ENCODE data around the gene EDEM3. TPM values are rescaled to one million over a fixed set of nuclear protein-coding genes. Genes with fewer than 3 reads are reported as not detected.

The EDEM3 gene
- total and polyA plus RNA-seq, 2 donors (not counting 1 experiment from before 2014, with no cell fraction given) = 40.2 to 47.9 TPM

- Histone ChIP-seq H3K79me2 (ENCODE audit: control insufficient read depth, insufficient read depth, low read length) (no peaks in the 10 kb centered on the region), H2AFZ (ENCODE audit: low read length) (no peak overlapping the region), H4K20me1 (ENCODE audit: control insufficient read depth, extremely low read depth, insufficient read depth, low read length) (no peaks in the 10 kb centered on the region), H3K9me3 (ENCODE audit: control insufficient read depth, insufficient read depth, low read depth, low read length) (no peaks in the 10 kb centered on the region), H3K27me3 (ENCODE audit: control insufficient read depth, insufficient read depth, low read length) (no peaks in the 10 kb centered on the region), H3K27ac (ENCODE audit: insufficient read depth, low read length) (no peak overlapping the region), H3K4me2 (ENCODE audit: extremely low read depth, insufficient read depth, low read length) (no peak overlapping the region), H3K9ac (ENCODE audit: insufficient read depth, low read length) (no peak overlapping the region), H3K4me1 (ENCODE audit: control insufficient read depth, extremely low read depth, insufficient read depth, low read length) (peaks cover 4% of the 10 kb centered on the region), H3K36me3 (ENCODE audit: control insufficient read depth, insufficient read depth, low read length) (no peaks in the 10 kb centered on the region), H3K4me3 (replicated peaks in 1 of 4; ENCODE audit: control extremely low read depth in 1 of 4, insufficient read depth in 1 of 4, low read depth in 3 of 4, low read length in 4 of 4) (no peak overlapping the region)
- no peak for DNase-seq (ENCODE audit: low read depth in 2 of 2)
- no peak for TF ChIP-seq EZH2 (IDR thresholded peaks at IDR 0.05; ENCODE audit: low read length, missing control alignments)
- TF ChIP-seq, protein P1, sequence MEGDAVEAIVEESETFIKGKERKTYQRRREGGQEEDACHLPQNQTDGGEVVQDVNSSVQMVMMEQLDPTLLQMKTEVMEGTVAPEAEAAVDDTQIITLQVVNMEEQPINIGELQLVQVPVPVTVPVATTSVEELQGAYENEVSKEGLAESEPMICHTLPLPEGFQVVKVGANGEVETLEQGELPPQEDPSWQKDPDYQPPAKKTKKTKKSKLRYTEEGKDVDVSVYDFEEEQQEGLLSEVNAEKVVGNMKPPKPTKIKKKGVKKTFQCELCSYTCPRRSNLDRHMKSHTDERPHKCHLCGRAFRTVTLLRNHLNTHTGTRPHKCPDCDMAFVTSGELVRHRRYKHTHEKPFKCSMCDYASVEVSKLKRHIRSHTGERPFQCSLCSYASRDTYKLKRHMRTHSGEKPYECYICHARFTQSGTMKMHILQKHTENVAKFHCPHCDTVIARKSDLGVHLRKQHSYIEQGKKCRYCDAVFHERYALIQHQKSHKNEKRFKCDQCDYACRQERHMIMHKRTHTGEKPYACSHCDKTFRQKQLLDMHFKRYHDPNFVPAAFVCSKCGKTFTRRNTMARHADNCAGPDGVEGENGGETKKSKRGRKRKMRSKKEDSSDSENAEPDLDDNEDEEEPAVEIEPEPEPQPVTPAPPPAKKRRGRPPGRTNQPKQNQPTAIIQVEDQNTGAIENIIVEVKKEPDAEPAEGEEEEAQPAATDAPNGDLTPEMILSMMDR (conservative IDR thresholded peaks at IDR 0.05 in 1 of 2, IDR thresholded peaks at IDR 0.05 in 1 of 2; ENCODE audit: low read depth in 1 of 2, low read length in 2 of 2) = no peak
Observed at GRCh38 chr1:184660462-184661191, 94.0 kb downstream of the EDEM3 start.

GRCh38 chr1:184658055-184658454 is 96.6 kb downstream of the EDEM3 start:
- no peaks in the 10 kb centered on the region for H3K4me1 ChIP-seq (ENCODE audit: control insufficient read depth, extremely low read depth, insufficient read depth, low read length)
- no peak overlapping the region for H3K9ac ChIP-seq (ENCODE audit: insufficient read depth, low read length)
- H2AFZ ChIP-seq (ENCODE audit: low read length) = no peak overlapping the region
- no peaks in the 10 kb centered on the region for H3K79me2 ChIP-seq (ENCODE audit: control insufficient read depth, insufficient read depth, low read length)
- TF ChIP-seq, protein P1 (conservative IDR thresholded peaks at IDR 0.05 in 1 of 2, IDR thresholded peaks at IDR 0.05 in 1 of 2; ENCODE audit: low read depth in 1 of 2, low read length in 2 of 2) = no peak
- TF ChIP-seq EZH2 (IDR thresholded peaks at IDR 0.05; ENCODE audit: low read length, missing control alignments) = no peak
- H4K20me1 ChIP-seq (ENCODE audit: control insufficient read depth, extremely low read depth, insufficient read depth, low read length) = no peaks in the 10 kb centered on the region
- H3K36me3 ChIP-seq (ENCODE audit: control insufficient read depth, insufficient read depth, low read length) = no peaks in the 10 kb centered on the region
- no peak for DNase-seq (ENCODE audit: low read depth in 2 of 2)
- no peaks in the 10 kb centered on the region for H3K27me3 ChIP-seq (ENCODE audit: control insufficient read depth, insufficient read depth, low read length)
- no peak overlapping the region for H3K27ac ChIP-seq (ENCODE audit: insufficient read depth, low read length)
- H3K4me2 ChIP-seq (ENCODE audit: extremely low read depth, insufficient read depth, low read length) = no peak overlapping the region
- no peaks in the 10 kb centered on the region for H3K9me3 ChIP-seq (ENCODE audit: control insufficient read depth, insufficient read depth, low read depth, low read length)
- H3K4me3 ChIP-seq (replicated peaks in 1 of 4; ENCODE audit: control extremely low read depth in 1 of 4, insufficient read depth in 1 of 4, low read depth in 3 of 4, low read length in 4 of 4) = no peak overlapping the region

DNA sequence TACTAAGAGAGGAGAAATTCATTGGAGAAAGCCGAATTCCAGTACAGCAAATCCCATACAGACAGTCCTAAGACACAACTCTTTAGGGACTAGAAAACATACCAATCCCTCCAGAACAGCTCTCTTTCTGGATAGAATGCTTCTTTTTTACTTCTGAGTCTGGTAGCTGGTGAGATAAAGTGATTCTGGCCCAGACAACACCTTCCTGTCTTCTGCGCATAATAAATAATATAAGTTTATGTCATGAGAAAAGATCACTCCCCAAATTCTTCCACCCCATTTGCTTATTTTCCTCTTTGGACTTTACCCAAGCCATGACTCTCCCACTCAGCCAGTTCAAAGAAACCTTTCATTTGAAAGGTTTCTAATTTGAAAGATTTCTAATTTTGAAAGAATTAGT is 98.4 kb downstream of the EDEM3 start:
- Histone ChIP-seq H3K9me3 (ENCODE audit: control insufficient read depth, insufficient read depth, low read depth, low read length) (no peaks in the 10 kb centered on the region), H4K20me1 (ENCODE audit: control insufficient read depth, extremely low read depth, insufficient read depth, low read length) (no peaks in the 10 kb centered on the region), H3K4me3 (replicated peaks in 1 of 4; ENCODE audit: control extremely low read depth in 1 of 4, insufficient read depth in 1 of 4, low read depth in 3 of 4, low read length in 4 of 4) (no peak overlapping the region), H3K79me2 (ENCODE audit: control insufficient read depth, insufficient read depth, low read length) (no peaks in the 10 kb centered on the region), H3K36me3 (ENCODE audit: control insufficient read depth, insufficient read depth, low read length) (no peaks in the 10 kb centered on the region), H3K27me3 (ENCODE audit: control insufficient read depth, insufficient read depth, low read length) (no peaks in the 10 kb centered on the region), H3K4me2 (ENCODE audit: extremely low read depth, insufficient read depth, low read length) (no peak overlapping the region), H3K27ac (ENCODE audit: insufficient read depth, low read length) (no peak overlapping the region), H3K4me1 (ENCODE audit: control insufficient read depth, extremely low read depth, insufficient read depth, low read length) (no peaks in the 10 kb centered on the region), H2AFZ (ENCODE audit: low read length) (no peak overlapping the region), H3K9ac (ENCODE audit: insufficient read depth, low read length) (no peak overlapping the region)
- TF ChIP-seq, protein P1 (conservative IDR thresholded peaks at IDR 0.05 in 1 of 2, IDR thresholded peaks at IDR 0.05 in 1 of 2; ENCODE audit: low read depth in 1 of 2, low read length in 2 of 2) = no peak
- peak in 1 of 2 donors; percentile 65 for DNase-seq (ENCODE audit: low read depth in 2 of 2)

Measured in fibroblast of lung (primary cell).